GM12878 (cell line): Measurements from ENCODE around the gene SLAMF1. TPM values are rescaled to one million over a fixed set of nuclear protein-coding genes. Genes with fewer than 3 reads are reported as not detected.

Experiments
- CBX5 ChIP-seq: sonication (generic); IDR thresholded peaks from 2 replicates; pipeline ENCODE4 v1.6.1; 2016; ENCODE audit warnings: low read depth, moderate library complexity, mild to moderate bottlenecking, inconsistent platforms
- CHD1 ChIP-seq: IDR thresholded peaks from 2 replicates; pipeline ENCODE4 v1.6.1; 2012; ENCODE audit warnings: low read depth, low read length, improper control_type of control experiment
- EGR1 ChIP-seq, 2 experiments: IDR thresholded peaks; 1 replicate in 1 of 2; 2 replicates in 1 of 2; pipeline ENCODE4 v1.6.1; 2011 to 2012; ENCODE audit warnings: low read depth in 2 of 2, low read length in 2 of 2, borderline replicate concordance in 1 of 2, mild to moderate bottlenecking in 1 of 2, moderate library complexity in 1 of 2
- ETV6 ChIP-seq, 2 experiments: fragments of 450-650 bp in 1 of 2; IDR thresholded peaks in 1 of 2; conservative IDR thresholded peaks in 1 of 2; 2 replicates each; pipeline ENCODE4 v1.6.1; 2014; ENCODE audit warnings: antibody characterized with exemption in 1 of 2, borderline replicate concordance in 1 of 2, low read depth in 1 of 2, mild to moderate bottlenecking in 1 of 2, moderate library complexity in 1 of 2
- EZH2 ChIP-seq: IDR thresholded peaks from 2 replicates; pipeline ENCODE4 v1.6.1; 2012; ENCODE audit warnings: low read depth, mild to moderate bottlenecking, control low read depth, inconsistent platforms, low read length, borderline replicate concordance; ENCODE audit not compliant: control insufficient read depth
- GATAD2B ChIP-seq: fragments of 450-650 bp; conservative IDR thresholded peaks from 2 replicates; pipeline ENCODE4 v1.6.1; 2017; ENCODE audit warnings: low read depth, mild to moderate bottlenecking, moderate library complexity
- IKZF1 ChIP-seq: fragments of 450-650 bp; conservative IDR thresholded peaks from 2 replicates; pipeline ENCODE4 v1.6.1; 2017; ENCODE audit warnings: antibody characterized with exemption, mild to moderate bottlenecking
- IKZF2 ChIP-seq, 2 experiments: fragments of 450-650 bp; IDR thresholded peaks; 2 replicates each; pipeline ENCODE4 v1.6.1; 2017; ENCODE audit warnings: mild to moderate bottlenecking in 2 of 2, moderate library complexity in 2 of 2
- IRF4 ChIP-seq: IDR thresholded peaks from 2 replicates; pipeline ENCODE4 v1.6.1; 2011; ENCODE audit warnings: low read depth, low read length
- JUNB ChIP-seq: IDR thresholded peaks from 2 replicates; pipeline ENCODE4 v1.6.1; 2016; ENCODE audit warnings: antibody characterized with exemption, mild to moderate bottlenecking
- KLF5 ChIP-seq: fragments of 450-650 bp; IDR thresholded peaks from 2 replicates; pipeline ENCODE4 v1.6.1; 2014; ENCODE audit warnings: mild to moderate bottlenecking; ENCODE audit not compliant: partially characterized antibody
- MEF2A ChIP-seq: IDR thresholded peaks from 2 replicates; pipeline ENCODE4 v1.6.1; 2011; ENCODE audit warnings: low read depth, mild to moderate bottlenecking, low read length, moderate library complexity; ENCODE audit not compliant: insufficient read depth
- MYC ChIP-seq: IDR thresholded peaks from 2 replicates; pipeline ENCODE4 v1.6.1; 2011; ENCODE audit warnings: mild to moderate bottlenecking, low read length, moderate library complexity, inconsistent platforms; ENCODE audit not compliant: insufficient read depth, insufficient replicate concordance, insufficient read length, severe bottlenecking
- POLR2AphosphoS2 ChIP-seq: IDR thresholded peaks from 2 replicates; pipeline ENCODE4 v1.6.1; 2011; ENCODE audit warnings: low read depth, mild to moderate bottlenecking, low read length, improper control_type of control experiment, moderate library complexity
- POU2F2 ChIP-seq: IDR thresholded peaks from 3 replicates; pipeline ENCODE4 v1.6.1; 2011; ENCODE audit warnings: low read depth, mild to moderate bottlenecking, low read length, borderline replicate concordance
- SMARCA5 ChIP-seq: fragments of 450-650 bp; IDR thresholded peaks from 2 replicates; pipeline ENCODE4 v1.6.1; 2017; ENCODE audit warnings: mild to moderate bottlenecking
- SMC3 ChIP-seq: IDR thresholded peaks from 2 replicates; pipeline ENCODE4 v1.6.1; 2011; ENCODE audit warnings: low read length, improper control_type of control experiment, borderline replicate concordance
- SUZ12 ChIP-seq: fragments of 200-600 bp; sonication (generic); IDR thresholded peaks from one replicate; pipeline ENCODE4 v1.6.1; 2018; ENCODE audit warnings: antibody characterized with exemption, mild to moderate bottlenecking; ENCODE audit not compliant: unreplicated experiment
- YBX1 ChIP-seq: fragments of 450-650 bp; IDR thresholded peaks from 2 replicates; pipeline ENCODE4 v1.6.1; 2016; ENCODE audit warnings: antibody characterized with exemption
- ZNF274 ChIP-seq: IDR thresholded peaks from one replicate; pipeline ENCODE4 v1.8.0; 2011; ENCODE audit not compliant: insufficient read length, insufficient read depth
- ZNF384 ChIP-seq: IDR thresholded peaks from 2 replicates; pipeline ENCODE4 v1.6.1; 2012; ENCODE audit warnings: low read depth, mild to moderate bottlenecking, low read length, improper control_type of control experiment, borderline replicate concordance
- polyA plus RNA-seq, 11 experiments: library from polyadenylated mRNA; depleted of rRNA in 4 of 11; unstranded in 6 of 11; stranded (reverse) in 5 of 11; fragments of >200 nt; fragmentation: Nextera tagmentation in 4 of 11; fragmentation: Illumina TruSeq in 1 of 11; extraction: Ambion mirVana in 4 of 11; extraction: Trizol in 1 of 11; gene quantifications; 1 replicate in 1 of 11; 2 replicates in 10 of 11; pipeline versions ENCODE4 v1.2.1 to v1.2.3, GENCODE V29; 2011 to 2016; ENCODE audit warnings: inconsistent platforms in 2 of 11, missing spikeins in 2 of 11, low read depth in 1 of 11
- total RNA-seq, 4 experiments: library from RNA; depleted of rRNA in 3 of 4; stranded (reverse); fragments of >200 nt in 3 of 4; fragmentation: Illumina TruSeq in 1 of 4; extraction: Trizol in 1 of 4; gene quantifications; 2 replicates each; pipeline versions ENCODE4 v1.2.1 to v1.2.3, GENCODE V29; 2013 to 2021
- TF ChIP-seq, protein P1 (sequence below): IDR thresholded peaks from 2 replicates; pipeline ENCODE4 v1.6.1; 2012; ENCODE audit warnings: low read depth, low read length, improper control_type of control experiment
- TF ChIP-seq, protein P2 (sequence below): IDR thresholded peaks from 2 replicates; pipeline ENCODE4 v1.6.1; 2011; ENCODE audit warnings: borderline replicate concordance, low read depth, mild to moderate bottlenecking, moderate library complexity, low read length; ENCODE audit not compliant: insufficient read depth, poor library complexity, severe bottlenecking
- TF ChIP-seq, protein P3 (sequence below): fragments of 450-650 bp; IDR thresholded peaks from 2 replicates; pipeline ENCODE4 v1.6.1; 2016; ENCODE audit warnings: mild to moderate bottlenecking, moderate library complexity, borderline replicate concordance
- TF ChIP-seq, protein P4 (sequence below): IDR thresholded peaks from 2 replicates; pipeline ENCODE4 v1.6.1; 2011; ENCODE audit warnings: low read depth, mild to moderate bottlenecking, low read length, moderate library complexity, borderline replicate concordance; ENCODE audit errors: extremely low read depth

The SLAMF1 gene
- total and polyA plus RNA-seq, 10 of the 15 experiments (the other 5 are each of a cell fraction or from before 2014, with no cell fraction given) = 87.3 to 260 (median 131) TPM

DNA sequence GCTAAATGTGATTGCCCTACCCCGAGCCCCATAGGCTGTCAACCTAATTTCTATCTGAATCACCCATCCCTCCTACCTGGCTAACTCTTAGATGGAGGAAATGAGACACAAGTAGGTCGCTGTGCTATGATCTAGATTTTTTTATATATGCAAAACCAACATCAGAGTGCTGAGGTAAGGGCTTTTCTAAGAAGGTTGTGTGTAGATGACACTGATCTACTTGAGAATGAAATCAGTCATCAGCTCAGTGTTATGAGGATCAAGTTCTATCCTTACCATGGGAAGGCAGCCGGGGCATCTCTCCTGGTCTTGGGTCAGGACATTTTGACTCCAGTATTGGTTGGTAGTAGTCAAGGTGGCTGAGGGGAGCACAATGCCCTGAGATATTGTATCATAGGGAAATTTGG, 23.6 kb downstream of the SLAMF1 start (continued):
- no peak for TF ChIP-seq YBX1
- TF ChIP-seq, protein P1, sequence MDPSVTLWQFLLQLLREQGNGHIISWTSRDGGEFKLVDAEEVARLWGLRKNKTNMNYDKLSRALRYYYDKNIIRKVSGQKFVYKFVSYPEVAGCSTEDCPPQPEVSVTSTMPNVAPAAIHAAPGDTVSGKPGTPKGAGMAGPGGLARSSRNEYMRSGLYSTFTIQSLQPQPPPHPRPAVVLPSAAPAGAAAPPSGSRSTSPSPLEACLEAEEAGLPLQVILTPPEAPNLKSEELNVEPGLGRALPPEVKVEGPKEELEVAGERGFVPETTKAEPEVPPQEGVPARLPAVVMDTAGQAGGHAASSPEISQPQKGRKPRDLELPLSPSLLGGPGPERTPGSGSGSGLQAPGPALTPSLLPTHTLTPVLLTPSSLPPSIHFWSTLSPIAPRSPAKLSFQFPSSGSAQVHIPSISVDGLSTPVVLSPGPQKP = no peak
- TF ChIP-seq IRF4 = no peak
- TF ChIP-seq IKZF2 (IDR thresholded peaks at IDR 0.05) = no peak
- no peak for TF ChIP-seq IKZF1
- TF ChIP-seq SMARCA5 = no peak
- no peak for TF ChIP-seq GATAD2B
- TF ChIP-seq, protein P2, sequence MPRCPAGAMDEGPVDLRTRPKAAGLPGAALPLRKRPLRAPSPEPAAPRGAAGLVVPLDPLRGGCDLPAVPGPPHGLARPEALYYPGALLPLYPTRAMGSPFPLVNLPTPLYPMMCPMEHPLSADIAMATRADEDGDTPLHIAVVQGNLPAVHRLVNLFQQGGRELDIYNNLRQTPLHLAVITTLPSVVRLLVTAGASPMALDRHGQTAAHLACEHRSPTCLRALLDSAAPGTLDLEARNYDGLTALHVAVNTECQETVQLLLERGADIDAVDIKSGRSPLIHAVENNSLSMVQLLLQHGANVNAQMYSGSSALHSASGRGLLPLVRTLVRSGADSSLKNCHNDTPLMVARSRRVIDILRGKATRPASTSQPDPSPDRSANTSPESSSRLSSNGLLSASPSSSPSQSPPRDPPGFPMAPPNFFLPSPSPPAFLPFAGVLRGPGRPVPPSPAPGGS = no peak
- TF ChIP-seq SMC3 = no peak
- TF ChIP-seq POU2F2 = peak; percentile 44; the same call in 2 of the 3 replicates
- TF ChIP-seq ETV6 (conservative IDR thresholded peaks at IDR 0.05 in 1 of 2, IDR thresholded peaks at IDR 0.05 in 1 of 2; ENCODE audit: borderline replicate concordance in 1 of 2, low read depth in 1 of 2) = no peak
- TF ChIP-seq ZNF384 = peak; percentile 67
- TF ChIP-seq MYC = no peak
- TF ChIP-seq KLF5 = no peak
- 0 out of 2 replicates have a peak, but pooled peaks have one; percentile 19 for TF ChIP-seq MEF2A
- TF ChIP-seq, protein P3, sequence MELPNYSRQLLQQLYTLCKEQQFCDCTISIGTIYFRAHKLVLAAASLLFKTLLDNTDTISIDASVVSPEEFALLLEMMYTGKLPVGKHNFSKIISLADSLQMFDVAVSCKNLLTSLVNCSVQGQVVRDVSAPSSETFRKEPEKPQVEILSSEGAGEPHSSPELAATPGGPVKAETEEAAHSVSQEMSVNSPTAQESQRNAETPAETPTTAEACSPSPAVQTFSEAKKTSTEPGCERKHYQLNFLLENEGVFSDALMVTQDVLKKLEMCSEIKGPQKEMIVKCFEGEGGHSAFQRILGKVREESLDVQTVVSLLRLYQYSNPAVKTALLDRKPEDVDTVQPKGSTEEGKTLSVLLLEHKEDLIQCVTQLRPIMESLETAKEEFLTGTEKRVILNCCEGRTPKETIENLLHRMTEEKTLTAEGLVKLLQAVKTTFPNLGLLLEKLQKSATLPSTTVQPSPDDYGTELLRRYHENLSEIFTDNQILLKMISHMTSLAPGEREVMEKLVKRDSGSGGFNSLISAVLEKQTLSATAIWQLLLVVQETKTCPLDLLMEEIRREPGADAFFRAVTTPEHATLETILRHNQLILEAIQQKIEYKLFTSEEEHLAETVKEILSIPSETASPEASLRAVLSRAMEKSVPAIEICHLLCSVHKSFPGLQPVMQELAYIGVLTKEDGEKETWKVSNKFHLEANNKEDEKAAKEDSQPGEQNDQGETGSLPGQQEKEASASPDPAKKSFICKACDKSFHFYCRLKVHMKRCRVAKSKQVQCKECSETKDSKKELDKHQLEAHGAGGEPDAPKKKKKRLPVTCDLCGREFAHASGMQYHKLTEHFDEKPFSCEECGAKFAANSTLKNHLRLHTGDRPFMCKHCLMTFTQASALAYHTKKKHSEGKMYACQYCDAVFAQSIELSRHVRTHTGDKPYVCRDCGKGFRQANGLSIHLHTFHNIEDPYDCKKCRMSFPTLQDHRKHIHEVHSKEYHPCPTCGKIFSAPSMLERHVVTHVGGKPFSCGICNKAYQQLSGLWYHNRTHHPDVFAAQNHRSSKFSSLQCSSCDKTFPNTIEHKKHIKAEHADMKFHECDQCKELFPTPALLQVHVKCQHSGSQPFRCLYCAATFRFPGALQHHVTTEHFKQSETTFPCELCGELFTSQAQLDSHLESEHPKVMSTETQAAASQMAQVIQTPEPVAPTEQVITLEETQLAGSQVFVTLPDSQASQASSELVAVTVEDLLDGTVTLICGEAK = no peak
- no peak for TF ChIP-seq CBX5
- TF ChIP-seq EGR1 (IDR thresholded peaks at IDR 0.05; ENCODE audit: borderline replicate concordance in 1 of 2, low read depth in 2 of 2, low read length in 2 of 2) = no peak
- no peak for TF ChIP-seq ZNF274
- TF ChIP-seq JUNB = peak; percentile 44; the same call in 1 of the 2 replicates
- TF ChIP-seq EZH2 = no peak
- no peak for TF ChIP-seq POLR2AphosphoS2
- TF ChIP-seq SUZ12 = no peak
- no peak for TF ChIP-seq CHD1
- TF ChIP-seq, protein P4, sequence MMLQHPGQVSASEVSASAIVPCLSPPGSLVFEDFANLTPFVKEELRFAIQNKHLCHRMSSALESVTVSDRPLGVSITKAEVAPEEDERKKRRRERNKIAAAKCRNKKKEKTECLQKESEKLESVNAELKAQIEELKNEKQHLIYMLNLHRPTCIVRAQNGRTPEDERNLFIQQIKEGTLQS = no peak
